Activated CD4-positive, alpha-beta T cell treated with anti-CD3 and anti-CD28 coated beads, Interleukin-2, amount 10 ng/mL, durations not matched to agents 7 days and 5 days (primary cell): ENCODE data around the gene HOXD9. TPM values are rescaled to one million over a fixed set of nuclear protein-coding genes. Genes with fewer than 3 reads are reported as not detected.

Source experiments
- CTCF ChIA-PET: fragments of 350-600 bp; sonication (Branson Sonifier 250); formaldehyde crosslinking; loops from one replicate; lab custom pipeline; 2021; ENCODE audit warnings: antibody characterized with exemption; lab: Charles Lee
- POLR2A ChIA-PET: fragments of 350-600 bp; sonication (Branson Sonifier 250); formaldehyde crosslinking; loops from one replicate; lab custom pipeline; 2021; ENCODE audit warnings: antibody characterized with exemption; lab: Charles Lee
- DNase-seq: peaks from one replicate; pipeline ENCODE4 v3.0.0-alpha.2; 2020
- H3K27ac Mint-ChIP-seq: one replicate; pipeline ENCODE4 v1.8.0; 2021; ENCODE audit warnings: mild to moderate bottlenecking, moderate library complexity, mixed read lengths
- H3K27me3 Mint-ChIP-seq: one replicate; pipeline ENCODE4 v1.8.0; 2021; ENCODE audit warnings: mixed read lengths
- H3K36me3 Mint-ChIP-seq: one replicate; pipeline ENCODE4 v1.8.0; 2021; ENCODE audit warnings: low read depth, mixed read lengths
- H3K4me1 Mint-ChIP-seq: one replicate; pipeline ENCODE4 v1.8.0; 2021; ENCODE audit warnings: mixed read lengths
- H3K4me3 Mint-ChIP-seq: one replicate; pipeline ENCODE4 v1.8.0; 2021; ENCODE audit warnings: mild to moderate bottlenecking, moderate library complexity, mixed read lengths
- H3K9me3 Mint-ChIP-seq: one replicate; pipeline ENCODE4 v1.8.0; 2021; ENCODE audit warnings: mixed read lengths
- total RNA-seq, 2 experiments: library from RNA; stranded (reverse); gene quantifications; one replicate each; pipeline ENCODE4 v1.2.3, GENCODE V29; 2021

The HOXD9 gene
- total RNA-seq, 2 experiments from 2014 or later, result not detected

DNA sequence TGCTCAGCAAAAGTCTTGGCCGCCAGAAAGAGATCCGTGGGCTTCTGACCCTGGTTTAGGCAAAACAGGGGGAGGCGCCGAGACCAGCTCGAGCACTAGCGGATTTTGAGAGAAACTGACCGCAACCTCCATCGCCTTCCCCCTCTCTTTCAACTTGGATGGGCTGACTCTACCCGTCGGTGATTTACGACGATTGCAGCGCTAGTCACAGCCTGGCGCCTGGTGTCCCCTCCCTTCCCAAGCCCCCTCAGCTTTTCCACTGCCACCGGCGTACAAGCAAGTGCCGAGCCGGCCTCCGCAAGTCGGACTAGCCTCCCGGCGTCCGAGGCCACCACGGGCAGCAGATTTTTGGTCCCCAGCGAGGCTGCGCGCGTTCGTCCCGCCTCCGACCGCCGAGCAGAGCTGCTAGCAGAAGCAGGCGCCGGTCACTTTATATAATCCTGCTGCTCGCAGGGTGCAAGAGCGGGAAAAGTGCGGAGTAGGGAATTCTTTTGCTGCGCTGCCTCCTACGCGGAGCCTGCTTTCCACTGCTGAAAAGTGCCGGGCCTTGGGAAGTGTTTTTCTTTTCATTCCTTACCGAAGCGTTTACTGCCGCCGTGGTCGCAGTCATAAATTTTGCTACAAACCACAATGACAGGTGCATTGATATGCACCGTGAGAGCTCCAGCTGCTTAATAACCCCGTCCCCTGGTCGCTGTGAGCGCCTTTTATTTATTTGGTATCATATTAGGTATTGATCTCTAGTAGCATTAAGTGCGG is 42.3 kb downstream of the HOXD9 start:
- ChIA-PET CTCF (interaction anchor here (1.2 kb wide), 1 partner anchor 71 kb away, joined by 3 read pairs; no protein-coding TSS in a partner anchor), POLR2A (no interaction called here)
- Mint-ChIP-seq H3K9me3 (peaks cover 4% of the 10 kb centered on the region), H3K4me1 (peaks cover 3% of the 10 kb centered on the region), H3K4me3 (no peak overlapping the region), H3K27me3 (peaks cover 82% of the 10 kb centered on the region), H3K27ac (peak overlapping the region; percentile 38), H3K36me3 (peaks cover 4% of the 10 kb centered on the region)
- no peak for DNase-seq

- no peak for DNase-seq
- H3K27ac Mint-ChIP-seq, result peak overlapping the region; percentile 19
- POLR2A ChIA-PET, result no interaction called here
- H3K27me3 Mint-ChIP-seq, result peaks cover 84% of the 10 kb centered on the region
- H3K9me3 Mint-ChIP-seq, result peaks cover 4% of the 10 kb centered on the region
- CTCF ChIA-PET, result interaction anchor here (1.2 kb wide), 1 partner anchor 71 kb away, joined by 3 read pairs; no protein-coding TSS in a partner anchor
- no peak overlapping the region for H3K4me3 Mint-ChIP-seq
- peaks cover 4% of the 10 kb centered on the region for H3K36me3 Mint-ChIP-seq
- H3K4me1 Mint-ChIP-seq, result peaks cover 3% of the 10 kb centered on the region
Observed at GRCh38 chr2:176165370-176166050, 43.0 kb downstream of the HOXD9 start.

- Mint-ChIP-seq H3K4me1 (peaks cover 3% of the 10 kb centered on the region), H3K4me3 (no peak overlapping the region), H3K9me3 (peaks cover 4% of the 10 kb centered on the region), H3K36me3 (peaks cover 2% of the 10 kb centered on the region), H3K27me3 (peaks cover 85% of the 10 kb centered on the region), H3K27ac (no peak overlapping the region)
- POLR2A ChIA-PET, result no interaction called here
- no peak for DNase-seq
- CTCF ChIA-PET, result no interaction called here
Observed at GRCh38 chr2:176166272-176166671, 43.8 kb downstream of the HOXD9 start.

DNA sequence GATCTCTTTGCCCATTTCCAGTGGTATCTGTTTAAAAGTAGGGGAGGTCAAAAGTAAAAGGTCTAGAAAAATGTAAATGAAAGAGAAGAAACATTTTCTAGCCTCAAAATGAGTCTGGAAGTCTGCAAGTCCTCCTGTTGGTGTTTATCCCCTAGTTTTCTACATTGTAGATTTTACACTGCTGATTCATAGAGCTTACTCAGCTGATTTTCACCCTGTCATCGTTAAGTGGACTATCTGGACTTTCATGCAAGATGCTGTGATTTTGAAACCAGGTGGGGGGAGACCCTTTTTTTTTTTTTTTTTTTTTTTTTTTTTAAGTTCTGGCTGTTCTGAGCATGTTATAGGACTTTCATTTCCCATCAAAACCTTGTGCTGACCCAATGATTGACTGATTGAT is 44.9 kb downstream of the HOXD9 start:
- Mint-ChIP-seq H3K4me3 (no peak overlapping the region), H3K27me3 (peaks cover 79% of the 10 kb centered on the region), H3K9me3 (peaks cover 4% of the 10 kb centered on the region), H3K4me1 (peaks cover 3% of the 10 kb centered on the region), H3K27ac (no peak overlapping the region), H3K36me3 (peaks cover 1% of the 10 kb centered on the region)
- ChIA-PET CTCF (interaction anchor here (1.2 to 1.4 kb wide), 2 partner anchors 15 to 387 kb away, joined by 3 read pairs; no protein-coding TSS in a partner anchor), POLR2A (no interaction called here)
- DNase-seq, result no peak

GRCh38 chr2:176169181-176169580 is 46.7 kb downstream of the HOXD9 start:
- ChIA-PET CTCF (interaction anchor here (1.1 to 1.4 kb wide), 3 partner anchors 29 to 305 kb away, joined by 3 read pairs; no protein-coding TSS in a partner anchor), POLR2A (no interaction called here)
- peaks cover 6% of the 10 kb centered on the region for H3K4me1 Mint-ChIP-seq
- H3K36me3 Mint-ChIP-seq, result peaks cover 4% of the 10 kb centered on the region
- no peak for DNase-seq
- H3K9me3 Mint-ChIP-seq, result peaks cover 2% of the 10 kb centered on the region
- H3K27me3 Mint-ChIP-seq, result peaks cover 81% of the 10 kb centered on the region
- H3K27ac Mint-ChIP-seq, result no peak overlapping the region
- H3K4me3 Mint-ChIP-seq, result no peak overlapping the region

GRCh38 chr2:176169711-176170110 is 47.2 kb downstream of the HOXD9 start:
- ChIA-PET CTCF (interaction anchor here (1.1 to 1.4 kb wide), 3 partner anchors 30 to 304 kb away, joined by 3 read pairs; no protein-coding TSS in a partner anchor), POLR2A (no interaction called here)
- no peak for DNase-seq
- peaks cover 81% of the 10 kb centered on the region for H3K27me3 Mint-ChIP-seq
- no peak overlapping the region for H3K4me3 Mint-ChIP-seq
- no peaks in the 10 kb centered on the region for H3K9me3 Mint-ChIP-seq
- H3K27ac Mint-ChIP-seq, result no peak overlapping the region
- H3K4me1 Mint-ChIP-seq, result peaks cover 4% of the 10 kb centered on the region
- peaks cover 3% of the 10 kb centered on the region for H3K36me3 Mint-ChIP-seq

GRCh38 chr2:176170602-176171305 is 48.2 kb downstream of the HOXD9 start:
- peaks cover 3% of the 10 kb centered on the region for H3K36me3 Mint-ChIP-seq
- ChIA-PET CTCF (interaction anchor here (0.6 to 0.8 kb wide), 2 partner anchors 27 to 289 kb away, joined by 3 read pairs; no protein-coding TSS in a partner anchor), POLR2A (no interaction called here)
- H3K4me1 Mint-ChIP-seq, result peaks cover 4% of the 10 kb centered on the region
- peaks cover 81% of the 10 kb centered on the region for H3K27me3 Mint-ChIP-seq
- no peak overlapping the region for H3K27ac Mint-ChIP-seq
- H3K9me3 Mint-ChIP-seq, result no peaks in the 10 kb centered on the region
- no peak for DNase-seq
- H3K4me3 Mint-ChIP-seq, result no peak overlapping the region

- peaks cover 81% of the 10 kb centered on the region for H3K27me3 Mint-ChIP-seq
- H3K9me3 Mint-ChIP-seq, result no peaks in the 10 kb centered on the region
- no peak overlapping the region for H3K27ac Mint-ChIP-seq
- H3K36me3 Mint-ChIP-seq, result peaks cover 3% of the 10 kb centered on the region
- ChIA-PET CTCF (interaction anchor here (1.9 kb wide), 1 partner anchor 51 kb away, joined by 4 read pairs; no protein-coding TSS in a partner anchor), POLR2A (no interaction called here)
- peaks cover 4% of the 10 kb centered on the region for H3K4me1 Mint-ChIP-seq
- DNase-seq, result no peak
- H3K4me3 Mint-ChIP-seq, result no peak overlapping the region
Observed at GRCh38 chr2:176171351-176172006, 49.0 kb downstream of the HOXD9 start.

DNA sequence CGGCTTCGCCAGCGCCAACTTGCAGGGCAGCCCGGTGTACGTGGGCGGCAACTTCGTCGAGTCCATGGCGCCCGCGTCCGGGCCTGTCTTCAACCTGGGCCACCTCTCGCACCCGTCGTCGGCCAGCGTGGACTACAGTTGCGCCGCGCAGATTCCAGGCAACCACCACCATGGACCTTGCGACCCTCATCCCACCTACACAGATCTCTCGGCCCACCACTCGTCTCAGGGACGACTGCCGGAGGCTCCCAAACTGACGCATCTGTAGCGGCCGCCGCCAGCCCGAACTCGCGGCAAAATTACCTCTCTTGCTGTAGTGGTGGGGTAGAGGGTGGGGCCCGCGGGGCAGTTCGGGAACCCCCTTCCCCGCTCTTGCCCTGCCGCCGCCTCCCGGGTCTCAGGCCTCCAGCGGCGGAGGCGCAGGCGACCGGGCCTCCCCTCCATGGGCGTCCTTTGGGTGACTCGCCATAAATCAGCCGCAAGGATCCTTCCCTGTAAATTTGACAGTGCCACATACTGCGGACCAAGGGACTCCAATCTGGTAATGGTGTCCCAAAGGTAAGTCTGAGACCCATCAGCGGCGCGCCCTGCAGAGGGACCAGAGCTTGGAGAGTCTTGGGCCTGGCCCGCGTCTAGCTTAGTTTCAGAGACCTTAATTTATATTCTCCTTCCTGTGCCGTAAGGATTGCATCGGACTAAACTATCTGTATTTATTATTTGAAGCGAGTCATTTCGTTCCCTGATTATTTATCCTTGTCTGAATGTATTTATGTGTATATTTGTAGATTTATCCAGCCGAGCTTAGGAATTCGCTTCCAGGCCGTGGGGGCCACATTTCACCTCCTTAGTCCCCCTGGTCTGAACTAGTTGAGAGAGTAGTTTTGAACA is 49.7 kb downstream of the HOXD9 start:
- DNase-seq, result no peak
- Mint-ChIP-seq H3K27ac (no peak overlapping the region), H3K4me3 (no peak overlapping the region), H3K4me1 (peaks cover 4% of the 10 kb centered on the region), H3K36me3 (peaks cover 3% of the 10 kb centered on the region), H3K27me3 (peaks cover 80% of the 10 kb centered on the region), H3K9me3 (no peaks in the 10 kb centered on the region)
- ChIA-PET POLR2A (no interaction called here), CTCF (interaction anchor here (0.6 to 4.1 kb wide), 4 partner anchors 11 to 574 kb away, joined by 4 to 19 read pairs (median 4); no protein-coding TSS in a partner anchor)

- no peaks in the 10 kb centered on the region for H3K9me3 Mint-ChIP-seq
- no peak for DNase-seq
- H3K4me3 Mint-ChIP-seq, result no peak overlapping the region
- H3K4me1 Mint-ChIP-seq, result peaks cover 4% of the 10 kb centered on the region
- H3K36me3 Mint-ChIP-seq, result peaks cover 3% of the 10 kb centered on the region
- ChIA-PET CTCF (interaction anchor here (0.7 to 4.1 kb wide), 4 partner anchors 12 to 716 kb away, joined by 3 to 19 read pairs (median 4); no protein-coding TSS in a partner anchor), POLR2A (no interaction called here)
- H3K27me3 Mint-ChIP-seq, result peaks cover 78% of the 10 kb centered on the region
- no peak overlapping the region for H3K27ac Mint-ChIP-seq
Observed at GRCh38 chr2:176172895-176173566, 50.5 kb downstream of the HOXD9 start.
